ENCODE measurements around the gene TOR3A.

The TOR3A gene

GRCh38 chr1:179108644-179109043 is 26.8 kb downstream of the TOR3A start:
- H2AK5ac ChIP-seq (ENCODE audit: low read length): no peak overlapping the region
- no peak overlapping the region for H3K14ac ChIP-seq (ENCODE audit: low read length)
- no peak overlapping the region for H3K4me3 ChIP-seq (ENCODE audit: low read depth, low read length)
- H3K27ac ChIP-seq (ENCODE audit: low read depth, low read length): no peak overlapping the region
- H3K79me2 ChIP-seq (ENCODE audit: control insufficient read depth, insufficient read depth, low read length, poor library complexity): no peaks in the 10 kb centered on the region
- no peaks in the 10 kb centered on the region for H3K9me3 ChIP-seq (ENCODE audit: insufficient read depth, low read depth, low read length)
- no peak overlapping the region for H2BK12ac ChIP-seq (ENCODE audit: low read length)
- H2BK5ac ChIP-seq (ENCODE audit: low read depth, low read length, poor library complexity): no peak overlapping the region
- no peak overlapping the region for H4K91ac ChIP-seq (ENCODE audit: low read depth, low read length)
- no peak overlapping the region for H4K12ac ChIP-seq (ENCODE audit: low read depth, low read length)
- H3K36me3 ChIP-seq (ENCODE audit: control insufficient read depth in 1 of 2, insufficient read depth in 2 of 2, low read length in 2 of 2): peaks cover 36 to 46% of the 10 kb centered on the region in 2 experiments
- no peak overlapping the region for H4K8ac ChIP-seq (ENCODE audit: low read depth, low read length)
- no peak overlapping the region for H2AFZ ChIP-seq (ENCODE audit: insufficient read depth, low read length, poor library complexity)
- H3K23ac ChIP-seq (ENCODE audit: low read length): no peak overlapping the region
- DNase-seq: no peak
- no CpG with 5 or more reads among the region's 2 CpGs for WGBS (ENCODE audit: extremely low coverage, insufficient coverage, insufficient read length)
- no peaks in the 10 kb centered on the region for H3K27me3 ChIP-seq (ENCODE audit: insufficient read depth, low read length)
- no peaks in the 10 kb centered on the region for H3K79me1 ChIP-seq (ENCODE audit: low read length)
- no peaks in the 10 kb centered on the region for H3K4me1 ChIP-seq (ENCODE audit: control insufficient read depth in 1 of 2, insufficient read depth in 2 of 2, low read length in 2 of 2)
- H3K4me2 ChIP-seq (ENCODE audit: low read length): no peak overlapping the region
- H3K18ac ChIP-seq (ENCODE audit: low read length): no peak overlapping the region
- no peak overlapping the region for H2BK120ac ChIP-seq (ENCODE audit: insufficient read depth, low read length, poor library complexity)
- no peak overlapping the region for H3K4ac ChIP-seq (ENCODE audit: low read depth, low read length)
- no peak overlapping the region for H3K9ac ChIP-seq (ENCODE audit: low read length)

GRCh38 chr1:179115181-179115580 is 33.3 kb downstream of the TOR3A start:
- Histone ChIP-seq H3K27me3 (ENCODE audit: insufficient read depth, low read length) (no peaks in the 10 kb centered on the region), H4K12ac (ENCODE audit: low read depth, low read length) (no peak overlapping the region), H3K4me1 (ENCODE audit: control insufficient read depth in 1 of 2, insufficient read depth in 2 of 2, low read length in 2 of 2) (no peaks in the 10 kb centered on the region), H2BK5ac (ENCODE audit: low read depth, low read length, poor library complexity) (no peak overlapping the region), H2BK12ac (ENCODE audit: low read length) (no peak overlapping the region), H3K23ac (ENCODE audit: low read length) (no peak overlapping the region), H3K4ac (ENCODE audit: low read depth, low read length) (no peak overlapping the region), H3K18ac (ENCODE audit: low read length) (no peak overlapping the region), H2AK5ac (ENCODE audit: low read length) (no peak overlapping the region), H3K79me1 (ENCODE audit: low read length) (no peaks in the 10 kb centered on the region), H2AFZ (ENCODE audit: insufficient read depth, low read length, poor library complexity) (no peak overlapping the region), H3K4me2 (ENCODE audit: low read length) (no peak overlapping the region), H3K9me3 (ENCODE audit: insufficient read depth, low read depth, low read length) (no peaks in the 10 kb centered on the region), H3K79me2 (ENCODE audit: control insufficient read depth, insufficient read depth, low read length, poor library complexity) (no peaks in the 10 kb centered on the region), H3K4me3 (ENCODE audit: low read depth, low read length) (no peak overlapping the region), H3K9ac (ENCODE audit: low read length) (no peak overlapping the region), H3K36me3 (ENCODE audit: control insufficient read depth in 1 of 2, insufficient read depth in 2 of 2, low read length in 2 of 2) (peaks cover 28 to 32% of the 10 kb centered on the region in 2 experiments), H4K8ac (ENCODE audit: low read depth, low read length) (no peak overlapping the region), H3K14ac (ENCODE audit: low read length) (no peak overlapping the region), H3K27ac (ENCODE audit: low read depth, low read length) (no peak overlapping the region), H4K91ac (ENCODE audit: low read depth, low read length) (no peak overlapping the region), H2BK120ac (ENCODE audit: insufficient read depth, low read length, poor library complexity) (no peak overlapping the region)
- WGBS (ENCODE audit: extremely low coverage, insufficient coverage, insufficient read length): 100% methylated on average over 3 of the region's 3 CpGs
- no peak for DNase-seq

GRCh38 chr1:179119513-179119912 is 37.6 kb downstream of the TOR3A start:
- Histone ChIP-seq H3K18ac (ENCODE audit: low read length) (no peak overlapping the region), H3K9me3 (ENCODE audit: insufficient read depth, low read depth, low read length) (no peaks in the 10 kb centered on the region)

GRCh38 chr1:179120736-179121135 is 38.9 kb downstream of the TOR3A start:
- Histone ChIP-seq H3K14ac (ENCODE audit: low read length) (no peak overlapping the region), H2BK120ac (ENCODE audit: insufficient read depth, low read length, poor library complexity) (no peak overlapping the region), H3K4me1 (ENCODE audit: control insufficient read depth in 1 of 2, insufficient read depth in 2 of 2, low read length in 2 of 2) (no peaks in the 10 kb centered on the region), H3K9ac (ENCODE audit: low read length) (no peak overlapping the region), H2BK12ac (ENCODE audit: low read length) (no peak overlapping the region), H3K9me3 (ENCODE audit: insufficient read depth, low read depth, low read length) (no peaks in the 10 kb centered on the region), H2AFZ (ENCODE audit: insufficient read depth, low read length, poor library complexity) (no peak overlapping the region), H4K91ac (ENCODE audit: low read depth, low read length) (no peak overlapping the region), H3K79me1 (ENCODE audit: low read length) (no peaks in the 10 kb centered on the region), H2AK5ac (ENCODE audit: low read length) (no peak overlapping the region), H3K79me2 (ENCODE audit: control insufficient read depth, insufficient read depth, low read length, poor library complexity) (no peaks in the 10 kb centered on the region), H3K36me3 (ENCODE audit: control insufficient read depth in 1 of 2, insufficient read depth in 2 of 2, low read length in 2 of 2) (peaks cover 15 to 17% of the 10 kb centered on the region in 2 experiments), H3K4me2 (ENCODE audit: low read length) (no peak overlapping the region), H4K12ac (ENCODE audit: low read depth, low read length) (no peak overlapping the region), H3K27me3 (ENCODE audit: insufficient read depth, low read length) (no peaks in the 10 kb centered on the region), H3K4me3 (ENCODE audit: low read depth, low read length) (no peak overlapping the region), H3K27ac (ENCODE audit: low read depth, low read length) (no peak overlapping the region), H3K18ac (ENCODE audit: low read length) (no peak overlapping the region), H2BK5ac (ENCODE audit: low read depth, low read length, poor library complexity) (no peak overlapping the region), H3K23ac (ENCODE audit: low read length) (no peak overlapping the region), H4K8ac (ENCODE audit: low read depth, low read length) (no peak overlapping the region), H3K4ac (ENCODE audit: low read depth, low read length) (no peak overlapping the region)
- peak in 1 of 2 donors; percentile 68 for DNase-seq
- WGBS (ENCODE audit: extremely low coverage, insufficient coverage, insufficient read length): no CpG with 5 or more reads among the region's 2 CpGs

More at GRCh38 chr1:179119513-179119912, 37.6 kb downstream of the TOR3A start:
- Histone ChIP-seq H3K27me3 (ENCODE audit: insufficient read depth, low read length) (no peaks in the 10 kb centered on the region), H3K14ac (ENCODE audit: low read length) (no peak overlapping the region), H3K4me1 (ENCODE audit: control insufficient read depth in 1 of 2, insufficient read depth in 2 of 2, low read length in 2 of 2) (no peaks in the 10 kb centered on the region), H2BK12ac (ENCODE audit: low read length) (no peak overlapping the region), H4K12ac (ENCODE audit: low read depth, low read length) (no peak overlapping the region), H3K79me2 (ENCODE audit: control insufficient read depth, insufficient read depth, low read length, poor library complexity) (no peaks in the 10 kb centered on the region), H4K8ac (ENCODE audit: low read depth, low read length) (no peak overlapping the region), H2BK120ac (ENCODE audit: insufficient read depth, low read length, poor library complexity) (no peak overlapping the region), H2AK5ac (ENCODE audit: low read length) (no peak overlapping the region), H3K4me2 (ENCODE audit: low read length) (no peak overlapping the region), H2AFZ (ENCODE audit: insufficient read depth, low read length, poor library complexity) (no peak overlapping the region), H4K91ac (ENCODE audit: low read depth, low read length) (no peak overlapping the region), H3K36me3 (ENCODE audit: control insufficient read depth in 1 of 2, insufficient read depth in 2 of 2, low read length in 2 of 2) (peaks cover 15 to 17% of the 10 kb centered on the region in 2 experiments), H2BK5ac (ENCODE audit: low read depth, low read length, poor library complexity) (no peak overlapping the region), H3K27ac (ENCODE audit: low read depth, low read length) (no peak overlapping the region), H3K4ac (ENCODE audit: low read depth, low read length) (no peak overlapping the region), H3K79me1 (ENCODE audit: low read length) (no peaks in the 10 kb centered on the region), H3K9ac (ENCODE audit: low read length) (no peak overlapping the region), H3K4me3 (ENCODE audit: low read depth, low read length) (no peak overlapping the region), H3K23ac (ENCODE audit: low read length) (no peak overlapping the region)
- DNase-seq: no peak

Data from trophoblast cell (in vitro differentiated cells and primary cell).